Astrocyte of the spinal cord (primary cell): Measurements from ENCODE around the gene GDPGP1.

Experiments
- DNase-seq: peaks from one replicate; pipeline ENCODE4 v3.0.0; 2011; ENCODE audit warnings: low read depth, low spot score
- H3K4me3 ChIP-seq: 2 replicates; pipeline ENCODE4 v1.5.1; 2011; ENCODE audit warnings: low read depth, mild to moderate bottlenecking, low read length, moderate library complexity
- CTCF ChIP-seq: IDR thresholded peaks from 2 replicates; pipeline ENCODE4 v1.5.1; 2012; ENCODE audit warnings: low read depth, mild to moderate bottlenecking, low read length, inconsistent platforms
- in situ Hi-C: cut with HindIII; loops from 2 replicates; pipeline ENCODE4 v1.10.0; 2017; ENCODE audit warnings: low sequenced_read_pairs

The GDPGP1 gene

GRCh38 chr15:90227336-90227735 lies 6.7 kb upstream of the GDPGP1 start:
- TF ChIP-seq CTCF: no peak
- in situ Hi-C loops: no loop called here
- H3K4me3 ChIP-seq: no peak overlapping the region
- no peak for DNase-seq

GRCh38 chr15:90227816-90228772 lies 5.9 kb upstream of the GDPGP1 start:
- no peak for TF ChIP-seq CTCF
- no peak overlapping the region for H3K4me3 ChIP-seq
- no peak for DNase-seq
- in situ Hi-C loops: no loop called here

DNA sequence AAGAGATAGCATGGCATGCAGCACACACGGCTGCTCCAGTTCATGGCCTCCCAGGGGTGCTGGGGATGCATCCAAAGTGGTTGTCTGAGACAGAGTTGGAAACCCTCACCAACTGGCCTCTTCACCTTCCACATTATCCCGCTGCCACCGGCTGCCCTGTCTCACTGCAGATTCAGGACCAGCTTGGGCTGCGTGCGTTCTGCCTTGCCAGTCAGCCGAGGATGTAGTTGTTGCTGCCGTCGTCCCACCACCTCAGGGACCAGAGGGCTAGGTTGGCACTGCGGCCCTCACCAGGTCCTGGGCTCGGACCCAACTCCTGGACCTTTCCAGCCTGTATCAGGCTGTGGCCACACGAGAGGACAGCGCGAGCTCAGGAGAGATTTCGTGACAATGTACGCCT lies 5.0 kb upstream of the GDPGP1 start:
- H3K4me3 ChIP-seq: no peak overlapping the region
- DNase-seq: no peak
- no peak for TF ChIP-seq CTCF
- in situ Hi-C loops: no loop called here

GRCh38 chr15:90230071-90230494 lies 3.9 kb upstream of the GDPGP1 start:
- no peak for TF ChIP-seq CTCF
- DNase-seq: no peak
- no peak overlapping the region for H3K4me3 ChIP-seq
- in situ Hi-C loops: no loop called here

DNA sequence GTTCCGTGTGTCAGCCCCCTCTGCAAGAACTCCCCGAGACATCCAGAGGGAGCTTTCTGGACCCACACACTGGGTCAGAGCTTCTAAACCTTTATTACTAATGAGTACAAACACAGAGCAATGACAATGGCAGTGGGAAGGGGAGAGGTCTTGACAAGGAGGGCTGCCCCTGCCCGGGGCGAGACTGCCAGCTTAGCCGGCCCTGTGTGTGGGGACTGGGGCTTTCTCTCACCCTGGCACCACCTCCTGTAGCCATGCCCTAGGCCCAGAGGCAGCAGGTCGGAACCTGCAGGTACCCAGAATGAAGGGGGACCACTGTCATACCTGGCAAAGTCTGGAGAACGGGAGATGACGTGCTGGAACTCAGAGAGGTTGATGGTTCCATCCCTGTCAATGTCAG lies 3.4 kb upstream of the GDPGP1 start:
- in situ Hi-C loops: no loop called here
- DNase-seq: no peak
- TF ChIP-seq CTCF: no peak
- no peak overlapping the region for H3K4me3 ChIP-seq

DNA sequence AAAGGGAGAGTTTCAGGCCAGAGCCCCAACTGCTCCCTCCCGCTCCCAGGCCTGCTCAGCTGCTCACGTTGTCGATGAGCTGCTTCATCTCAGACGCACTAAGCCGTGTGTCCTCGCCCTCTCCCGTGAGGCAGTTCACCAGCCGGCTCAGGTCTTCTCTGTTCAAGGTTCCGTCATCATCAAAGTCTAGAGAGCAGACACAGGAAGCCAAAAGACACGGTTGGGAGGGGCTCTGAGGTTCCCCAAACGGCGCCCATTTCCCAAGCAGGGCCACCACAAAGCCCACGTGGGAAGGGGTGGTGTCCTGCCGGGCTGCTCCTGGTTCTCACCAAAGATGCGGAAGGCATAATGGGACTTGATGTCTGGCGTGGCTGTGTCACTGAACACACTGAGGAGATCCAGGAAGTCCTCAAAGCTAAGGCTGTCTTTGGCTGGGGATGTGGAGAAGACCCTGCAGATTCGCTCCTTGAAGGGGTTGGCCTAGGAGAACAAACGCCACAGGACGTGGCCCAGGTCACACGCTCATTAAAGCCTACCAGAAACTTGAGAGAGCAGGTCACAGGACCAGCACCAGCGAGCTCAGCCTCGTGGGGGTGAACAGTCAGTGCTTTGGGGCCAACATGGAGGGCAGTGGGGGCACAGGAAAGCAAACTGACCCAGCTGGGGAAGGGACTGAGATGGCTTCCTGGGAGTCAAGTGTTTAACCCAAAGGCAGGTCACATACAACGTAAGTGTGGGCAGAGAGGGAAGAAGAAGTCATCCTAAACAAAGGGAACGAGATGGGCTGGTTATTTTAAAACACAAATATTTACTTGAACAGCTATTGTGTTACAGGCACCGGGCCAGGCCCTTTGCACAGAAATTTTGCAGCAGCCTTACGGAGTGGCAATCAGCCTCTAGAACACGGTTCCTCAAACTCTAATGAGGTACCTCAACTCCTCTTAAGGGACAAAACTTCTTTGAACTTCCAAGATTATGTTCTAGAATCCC lies 2.7 kb upstream of the GDPGP1 start:
- no peak for TF ChIP-seq CTCF
- H3K4me3 ChIP-seq: no peak overlapping the region
- no peak for DNase-seq
- in situ Hi-C loops: no loop called here
